Esophagus muscularis mucosa (tissue), 4 donors: ENCODE measurements around the gene PDE12. TPM values are rescaled to one million over a fixed set of nuclear protein-coding genes. Genes with fewer than 3 reads are reported as not detected.

ENCODE experiments used
- DNase-seq: peaks from one replicate; pipeline ENCODE4 v3.0.0-alpha.2; 2017; ENCODE audit errors: extremely low spot score
- H3K27ac ChIP-seq, 4 donors: fragments of 200-600 bp; sonication (generic); replicated peaks in 1 of 4; 1 replicate in 3 of 4; 2 replicates in 1 of 4; pipeline ENCODE4 v1.5.1; 2016 to 2019; ENCODE audit warnings: mild to moderate bottlenecking in 1 of 4
- H3K27me3 ChIP-seq, 4 donors: fragments of 200-600 bp; sonication (generic); one replicate each; pipeline versions ENCODE4 v1.5.1 to v1.6.0; 2016 to 2019
- H3K36me3 ChIP-seq, 4 donors: fragments of 200-600 bp; sonication (generic); one replicate each; pipeline ENCODE4 v1.5.1; 2016 to 2019
- H3K4me1 ChIP-seq, 4 donors: fragments of 200-600 bp; sonication (generic); one replicate each; pipeline ENCODE4 v1.5.1; 2016 to 2019
- H3K4me3 ChIP-seq, 4 donors: fragments of 200-600 bp; sonication (generic); 1 replicate in 2 of 4; 2 replicates in 2 of 4; pipeline ENCODE4 v1.5.1; 2016 to 2019; ENCODE audit warnings: mild to moderate bottlenecking in 4 of 4, moderate library complexity in 1 of 4
- H3K9me3 ChIP-seq, 4 donors: fragments of 200-600 bp; sonication (generic); 1 replicate in 3 of 4; 2 replicates in 1 of 4; pipeline ENCODE4 v1.5.1; 2016 to 2019
- EP300 ChIP-seq: sonication (generic); formaldehyde crosslinking; IDR thresholded peaks from one replicate; pipeline ENCODE4 v1.6.1; 2017; ENCODE audit warnings: antibody characterized with exemption
- POLR2A ChIP-seq: fragments of 450-650 bp; IDR thresholded peaks from one replicate; pipeline ENCODE4 v1.6.1; 2017; ENCODE audit warnings: antibody characterized with exemption, moderate library complexity, mild to moderate bottlenecking, low read depth
- POLR2AphosphoS5 ChIP-seq, 2 donors: sonication (generic); formaldehyde crosslinking; IDR thresholded peaks; one replicate each; pipeline ENCODE4 v1.6.1; 2017; ENCODE audit warnings: antibody characterized with exemption in 2 of 2
- WGBS: methylation state at CpG from one replicate; pipeline ENCODE4 v1.1.5; 2018; 5-methylcytosine and 5-hydroxymethylcytosine counted together
- intact Hi-C: fragments of 100-400 bp; cut with DNase I; formaldehyde crosslinking; loops from one replicate; pipeline ENCODE4 v1.15.1; 2023
- total RNA-seq, 4 donors: library from RNA; depleted of rRNA; stranded (reverse); fragments of >200 nt; gene quantifications; one replicate each; pipeline versions ENCODE4 v1.1.0 to v1.2.1, GENCODE V29; 2016
- TF ChIP-seq, protein P1 (sequence below), 3 experiments: fragments of 200-600 bp in 2 of 3; fragments of 450-650 bp in 1 of 3; sonication (generic) in 2 of 3; IDR thresholded peaks; one replicate each; pipeline ENCODE4 v1.5.1; 2017 to 2019; ENCODE audit warnings: antibody characterized with exemption in 3 of 3, mild to moderate bottlenecking in 2 of 3, moderate library complexity in 1 of 3

The PDE12 gene
- total RNA-seq, 4 donors from 2014 or later = 19.0 to 26.5 (median 22.4) TPM

DNA sequence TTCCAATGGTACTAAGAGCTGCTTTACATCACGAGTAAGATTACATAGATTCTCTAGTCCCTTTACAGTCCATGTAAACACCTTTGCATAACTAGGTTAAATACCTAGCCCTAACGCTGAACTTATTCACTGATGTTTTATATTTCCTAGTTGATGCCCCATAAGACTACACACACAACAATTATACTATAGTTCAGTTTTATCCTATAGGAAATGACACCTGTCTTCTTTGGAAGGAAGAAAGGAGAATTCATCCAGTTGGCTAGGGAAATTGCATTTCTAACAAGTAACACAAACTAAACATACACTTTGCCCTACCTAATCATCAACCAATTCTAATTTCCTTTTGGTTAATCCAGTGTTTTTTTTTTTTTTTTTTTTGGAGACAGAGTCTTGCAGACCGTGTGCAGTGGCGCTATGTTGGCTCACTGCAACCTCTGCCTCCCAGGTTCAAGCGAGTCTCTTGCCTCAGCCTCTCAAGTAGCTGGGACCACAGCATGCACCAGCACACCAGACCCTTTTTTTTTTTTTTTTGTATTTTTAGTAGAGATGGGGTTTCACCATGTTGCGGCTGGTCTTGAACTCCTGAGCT, 13.9 kb downstream of the PDE12 start:
- Histone ChIP-seq H3K9me3 (no peaks in the 10 kb centered on the region), H3K4me3 (no peak overlapping the region), H3K27me3 (no peaks in the 10 kb centered on the region), H3K4me1 (no peaks in the 10 kb centered on the region), H3K36me3 (peaks cover 43 to 97% (median 77%) of the 10 kb centered on the region in 4 donors), H3K27ac (no peak overlapping the region)
- 80% methylated on average over 6 of the region's 6 CpGs for WGBS
- intact Hi-C loops = no loop called here
- TF ChIP-seq, protein P1, sequence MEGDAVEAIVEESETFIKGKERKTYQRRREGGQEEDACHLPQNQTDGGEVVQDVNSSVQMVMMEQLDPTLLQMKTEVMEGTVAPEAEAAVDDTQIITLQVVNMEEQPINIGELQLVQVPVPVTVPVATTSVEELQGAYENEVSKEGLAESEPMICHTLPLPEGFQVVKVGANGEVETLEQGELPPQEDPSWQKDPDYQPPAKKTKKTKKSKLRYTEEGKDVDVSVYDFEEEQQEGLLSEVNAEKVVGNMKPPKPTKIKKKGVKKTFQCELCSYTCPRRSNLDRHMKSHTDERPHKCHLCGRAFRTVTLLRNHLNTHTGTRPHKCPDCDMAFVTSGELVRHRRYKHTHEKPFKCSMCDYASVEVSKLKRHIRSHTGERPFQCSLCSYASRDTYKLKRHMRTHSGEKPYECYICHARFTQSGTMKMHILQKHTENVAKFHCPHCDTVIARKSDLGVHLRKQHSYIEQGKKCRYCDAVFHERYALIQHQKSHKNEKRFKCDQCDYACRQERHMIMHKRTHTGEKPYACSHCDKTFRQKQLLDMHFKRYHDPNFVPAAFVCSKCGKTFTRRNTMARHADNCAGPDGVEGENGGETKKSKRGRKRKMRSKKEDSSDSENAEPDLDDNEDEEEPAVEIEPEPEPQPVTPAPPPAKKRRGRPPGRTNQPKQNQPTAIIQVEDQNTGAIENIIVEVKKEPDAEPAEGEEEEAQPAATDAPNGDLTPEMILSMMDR (IDR thresholded peaks at IDR 0.05) = no peak
- no peak for TF ChIP-seq EP300
- TF ChIP-seq POLR2A = no peak
- no peak for TF ChIP-seq POLR2AphosphoS5 (IDR thresholded peaks at IDR 0.05)
- DNase-seq = no peak

DNA sequence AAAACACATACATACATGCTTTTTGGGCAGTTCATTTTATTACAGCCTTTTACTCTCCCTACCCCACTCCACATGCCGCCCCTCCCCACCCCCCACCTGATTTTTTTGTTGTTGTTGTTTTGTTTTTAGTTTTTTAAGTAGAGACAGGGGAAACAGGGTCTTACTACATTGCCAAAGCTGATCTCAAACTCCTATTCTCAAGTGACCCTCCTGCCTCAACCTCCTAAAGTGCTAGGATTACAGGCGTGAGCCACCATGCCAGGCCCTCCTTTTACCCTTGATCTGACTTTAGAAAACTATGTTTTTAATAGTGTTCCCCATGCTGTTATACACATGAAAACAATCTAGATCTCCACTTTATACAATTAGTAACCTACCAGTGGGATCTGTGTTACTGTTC, 14.8 kb downstream of the PDE12 start:
- Histone ChIP-seq H3K4me3 (no peak overlapping the region), H3K27me3 (no peaks in the 10 kb centered on the region), H3K4me1 (peaks cover 2 to 6% (median 3%) of the 10 kb centered on the region in 4 donors), H3K36me3 (peaks cover 43 to 98% (median 74%) of the 10 kb centered on the region in 4 donors), H3K27ac (no peak overlapping the region), H3K9me3 (no peaks in the 10 kb centered on the region)
- 100% methylated on average over 2 of the region's 2 CpGs for WGBS
- intact Hi-C loops = no loop called here
- DNase-seq = no peak
- no peak for TF ChIP-seq POLR2A

DNA sequence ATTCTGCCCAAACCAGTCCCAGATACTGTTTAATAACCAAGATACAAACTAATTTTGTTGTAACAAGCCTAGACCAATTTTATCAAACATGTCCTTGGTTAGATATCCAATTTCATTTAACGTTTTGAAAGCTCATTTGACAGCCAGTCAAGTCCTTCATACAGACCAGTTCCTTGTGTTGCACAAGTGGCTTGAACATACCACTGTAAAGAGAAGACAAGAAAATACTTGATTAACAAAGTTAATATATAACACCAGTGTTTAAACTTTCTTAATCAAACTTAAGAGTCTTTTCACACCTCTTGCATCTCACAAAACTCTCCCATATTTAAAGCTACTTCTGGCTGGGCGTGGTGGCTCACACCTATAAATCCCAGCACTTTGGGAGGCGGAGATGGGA, 16.0 kb downstream of the PDE12 start:
- DNase-seq = no peak
- TF ChIP-seq, protein P1 (IDR thresholded peaks at IDR 0.05) = no peak
- TF ChIP-seq POLR2A (no peak), POLR2AphosphoS5 (IDR thresholded peaks at IDR 0.05) (no peak), EP300 (no peak)
- intact Hi-C loops = no loop called here
- Histone ChIP-seq H3K27me3 (no peaks in the 10 kb centered on the region), H3K9me3 (no peaks in the 10 kb centered on the region), H3K4me3 (no peak overlapping the region), H3K36me3 (peaks cover 38 to 96% (median 66%) of the 10 kb centered on the region in 4 donors), H3K27ac (no peak overlapping the region), H3K4me1 (peaks cover 14 to 18% (median 16%) of the 10 kb centered on the region in 4 donors)
- WGBS = 79% methylated on average over 3 of the region's 3 CpGs

DNA sequence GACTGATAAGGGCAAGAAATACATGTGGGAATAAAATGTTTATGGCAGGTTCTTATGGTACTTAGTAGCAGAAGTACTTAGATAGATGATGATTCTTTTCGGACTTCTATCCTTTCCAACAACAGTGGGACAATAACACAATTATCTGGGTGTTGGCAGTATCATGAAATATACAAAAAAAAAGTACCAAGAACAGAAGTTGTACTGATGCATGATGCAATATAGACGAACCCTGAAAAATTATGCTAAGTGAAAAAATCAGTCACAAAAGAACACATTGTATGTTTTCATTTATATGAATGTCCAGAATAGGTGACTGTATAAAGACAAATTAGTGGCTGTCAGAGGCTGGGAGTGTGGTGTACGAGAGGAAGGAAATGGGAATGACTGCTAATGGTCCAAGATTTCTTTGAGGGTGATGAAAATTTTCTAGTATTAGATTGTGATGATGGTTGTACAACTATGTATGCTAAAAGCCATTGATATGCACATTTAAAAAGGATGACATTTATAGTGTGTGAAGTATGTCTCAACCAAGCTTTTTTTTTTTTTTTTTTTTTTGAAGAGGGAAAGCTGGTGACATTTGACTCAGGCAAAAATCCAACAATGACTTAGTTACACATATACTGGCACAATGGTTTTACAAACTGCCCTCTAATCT, 20.0 kb downstream of the PDE12 start:
- Histone ChIP-seq H3K9me3 (no peaks in the 10 kb centered on the region), H3K4me1 (peaks cover 16 to 28% (median 20%) of the 10 kb centered on the region in 4 donors), H3K27ac (peak overlapping the region in 3 of 4 donors; percentile 0 to 46 (median 37)), H3K27me3 (no peaks in the 10 kb centered on the region), H3K36me3 (peaks cover 34 to 90% (median 68%) of the 10 kb centered on the region in 4 donors), H3K4me3 (no peak overlapping the region)
- intact Hi-C loops = no loop called here
- no peak for TF ChIP-seq POLR2A
- TF ChIP-seq, protein P1 (IDR thresholded peaks at IDR 0.05) = no peak
- no peak for TF ChIP-seq EP300
- TF ChIP-seq POLR2AphosphoS5 (IDR thresholded peaks at IDR 0.05) = no peak
- 64% methylated on average over 3 of the region's 3 CpGs for WGBS
- no peak for DNase-seq

DNA sequence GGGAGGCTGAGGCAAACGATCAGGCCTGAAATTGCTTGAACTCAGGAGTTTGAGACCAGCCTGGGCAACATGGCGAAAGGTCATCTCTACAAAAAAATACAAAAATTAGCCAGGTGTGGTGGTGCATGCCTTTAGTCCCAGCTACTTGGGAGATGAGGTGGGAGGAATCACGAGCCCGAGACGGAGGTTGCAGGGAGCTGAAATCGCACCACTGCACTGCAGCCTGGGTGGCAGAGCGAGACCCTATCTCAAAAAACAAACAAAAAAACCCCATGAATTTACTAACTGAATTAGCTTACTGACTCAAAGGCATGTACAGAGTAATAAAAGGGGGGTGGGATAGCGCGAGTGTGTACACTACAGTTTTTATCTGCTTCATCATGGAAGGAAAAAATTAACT, 21.7 kb downstream of the PDE12 start:
- H3K36me3 ChIP-seq = peaks cover 17 to 86% (median 63%) of the 10 kb centered on the region in 4 donors
- no peaks in the 10 kb centered on the region for H3K27me3 ChIP-seq
- no peak overlapping the region for H3K27ac ChIP-seq
- H3K9me3 ChIP-seq = no peaks in the 10 kb centered on the region
- intact Hi-C loops = no loop called here
- H3K4me3 ChIP-seq = no peak overlapping the region
- TF ChIP-seq POLR2A = no peak
- no peak for TF ChIP-seq EP300
- TF ChIP-seq, protein P1 (IDR thresholded peaks at IDR 0.05) = no peak
- no peak for TF ChIP-seq POLR2AphosphoS5 (IDR thresholded peaks at IDR 0.05)
- H3K4me1 ChIP-seq = peaks cover 20 to 37% (median 32%) of the 10 kb centered on the region in 4 donors
- WGBS = 91% methylated on average over 9 of the region's 9 CpGs
- no peak for DNase-seq
